Upper lobe of left lung (tissue), 6 donors: ENCODE data around the gene CNGB1. TPM values are rescaled to one million over a fixed set of nuclear protein-coding genes. Genes with fewer than 3 reads are reported as not detected.
"Not testable (repeated sequence)": the region's sequence is repeated elsewhere in the genome, so short reads cannot be mapped to it uniquely, and the experiment has no call there.

ENCODE experiments used
- ATAC-seq, 2 donors: fragments of 200-7000 bp; cut with Tn5 transposase; one replicate each; pipeline ENCODE4 v1.9.1; 2022; ENCODE audit warnings: mild to moderate bottlenecking in 2 of 2, moderate library complexity in 2 of 2; ENCODE audit not compliant: low FRiP score in 2 of 2
- DNase-seq, 2 donors: peaks; one replicate each; pipeline ENCODE4 v3.0.0-alpha.2; 2019 to 2020
- H3K27ac ChIP-seq, 4 donors: fragments of 200-600 bp; sonication (generic); one replicate each; pipeline ENCODE4 v1.5.1; 2016 to 2019
- H3K27me3 ChIP-seq, 4 donors: fragments of 200-600 bp; sonication (generic); one replicate each; pipeline ENCODE4 v1.5.1; 2017 to 2019
- H3K36me3 ChIP-seq, 4 donors: fragments of 200-600 bp; sonication (generic); one replicate each; pipeline ENCODE4 v1.5.1; 2016 to 2019
- H3K4me1 ChIP-seq, 4 donors: fragments of 200-600 bp; sonication (generic); one replicate each; pipeline ENCODE4 v1.5.1; 2018 to 2019
- H3K4me3 ChIP-seq, 4 donors: fragments of 200-600 bp; sonication (generic); one replicate each; pipeline ENCODE4 v1.5.1; 2017 to 2019; ENCODE audit warnings: mild to moderate bottlenecking in 2 of 4, moderate library complexity in 1 of 4
- H3K9me3 ChIP-seq, 4 donors: fragments of 200-600 bp; sonication (generic); one replicate each; pipeline ENCODE4 v1.5.1; 2018 to 2019
- EP300 ChIP-seq, 4 donors: sonication (generic); formaldehyde crosslinking; IDR thresholded peaks; one replicate each; pipeline ENCODE4 v1.5.1; 2017; ENCODE audit warnings: antibody characterized with exemption in 4 of 4, control low read depth in 2 of 4
- POLR2A ChIP-seq, 4 donors: fragments of 450-650 bp; IDR thresholded peaks; one replicate each; pipeline ENCODE4 v1.5.1; 2016 to 2017; ENCODE audit warnings: antibody characterized with exemption in 4 of 4, mild to moderate bottlenecking in 2 of 4
- POLR2AphosphoS5 ChIP-seq, 2 donors: sonication (generic); formaldehyde crosslinking; IDR thresholded peaks; one replicate each; pipeline ENCODE4 v1.5.1; 2017; ENCODE audit warnings: antibody characterized with exemption in 2 of 2
- WGBS, 2 donors: methylation state at CpG; one replicate each; pipeline ENCODE4 v1.1.5; 2017 to 2018; 5-methylcytosine and 5-hydroxymethylcytosine counted together
- total RNA-seq, 6 donors: library from RNA; depleted of rRNA in 4 of 6; stranded (reverse); fragments of >200 nt in 4 of 6; gene quantifications; one replicate each; pipeline versions ENCODE4 v1.1.0 to v1.2.1, GENCODE V29; 2016 to 2021
- TF ChIP-seq, protein P1 (sequence below), 6 experiments: fragments of 450-650 bp in 4 of 6; fragments of 200-600 bp in 2 of 6; sonication (generic) in 2 of 6; IDR thresholded peaks; one replicate each; pipeline ENCODE4 v1.5.1; 2016 to 2019; ENCODE audit warnings: antibody characterized with exemption in 6 of 6
- donor health status: DM: no; HTN: no; CAD: no; lungs with moderate emphysema.
- donor health status: DM: no; HTN: yes; CAD: no; lungs with severe emphysema.

Gene CNGB1
- total RNA-seq, 6 donors from 2014 or later, result 0.06 to 0.39 TPM; not detected in 4

DNA sequence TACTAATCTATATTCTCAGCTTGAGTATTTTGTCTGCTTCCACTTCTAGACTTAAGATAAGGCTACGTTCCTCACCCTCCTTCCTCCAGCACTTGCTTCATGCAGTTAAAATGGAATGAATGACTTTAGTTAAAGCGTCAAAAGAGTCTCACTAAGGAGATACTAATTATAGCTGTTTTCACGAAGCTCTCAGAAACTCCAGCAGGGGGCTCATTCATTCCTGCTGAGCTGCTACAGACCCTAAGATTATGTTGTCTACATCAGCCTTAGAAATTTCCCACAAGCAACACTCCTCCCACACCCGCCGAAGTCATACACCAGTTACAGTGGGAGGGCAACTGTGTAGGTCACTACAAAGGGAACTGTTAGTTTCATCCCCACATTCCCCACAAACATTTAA lies 111.6 kb downstream of the CNGB1 start:
- Histone ChIP-seq H3K27ac (no peak overlapping the region), H3K4me3 (no peak overlapping the region), H3K36me3 (no peaks in the 10 kb centered on the region), H3K4me1 (peaks cover 5 to 8% (median 6%) of the 10 kb centered on the region in 4 donors), H3K27me3 (no peaks in the 10 kb centered on the region), H3K9me3 (peaks cover 0 to 4% (median 0%) of the 10 kb centered on the region in 4 donors)
- peak in 1 of 2 donors; percentile 23 for DNase-seq
- TF ChIP-seq, protein P1, sequence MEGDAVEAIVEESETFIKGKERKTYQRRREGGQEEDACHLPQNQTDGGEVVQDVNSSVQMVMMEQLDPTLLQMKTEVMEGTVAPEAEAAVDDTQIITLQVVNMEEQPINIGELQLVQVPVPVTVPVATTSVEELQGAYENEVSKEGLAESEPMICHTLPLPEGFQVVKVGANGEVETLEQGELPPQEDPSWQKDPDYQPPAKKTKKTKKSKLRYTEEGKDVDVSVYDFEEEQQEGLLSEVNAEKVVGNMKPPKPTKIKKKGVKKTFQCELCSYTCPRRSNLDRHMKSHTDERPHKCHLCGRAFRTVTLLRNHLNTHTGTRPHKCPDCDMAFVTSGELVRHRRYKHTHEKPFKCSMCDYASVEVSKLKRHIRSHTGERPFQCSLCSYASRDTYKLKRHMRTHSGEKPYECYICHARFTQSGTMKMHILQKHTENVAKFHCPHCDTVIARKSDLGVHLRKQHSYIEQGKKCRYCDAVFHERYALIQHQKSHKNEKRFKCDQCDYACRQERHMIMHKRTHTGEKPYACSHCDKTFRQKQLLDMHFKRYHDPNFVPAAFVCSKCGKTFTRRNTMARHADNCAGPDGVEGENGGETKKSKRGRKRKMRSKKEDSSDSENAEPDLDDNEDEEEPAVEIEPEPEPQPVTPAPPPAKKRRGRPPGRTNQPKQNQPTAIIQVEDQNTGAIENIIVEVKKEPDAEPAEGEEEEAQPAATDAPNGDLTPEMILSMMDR (IDR thresholded peaks at IDR 0.05), result peak in 1 of 6 experiments; percentile 7
- no peak for TF ChIP-seq EP300 (IDR thresholded peaks at IDR 0.05)
- 43 to 48% methylated on average over 5 of the region's 5 CpGs for WGBS, 2 donors
- no peak for ATAC-seq

DNA sequence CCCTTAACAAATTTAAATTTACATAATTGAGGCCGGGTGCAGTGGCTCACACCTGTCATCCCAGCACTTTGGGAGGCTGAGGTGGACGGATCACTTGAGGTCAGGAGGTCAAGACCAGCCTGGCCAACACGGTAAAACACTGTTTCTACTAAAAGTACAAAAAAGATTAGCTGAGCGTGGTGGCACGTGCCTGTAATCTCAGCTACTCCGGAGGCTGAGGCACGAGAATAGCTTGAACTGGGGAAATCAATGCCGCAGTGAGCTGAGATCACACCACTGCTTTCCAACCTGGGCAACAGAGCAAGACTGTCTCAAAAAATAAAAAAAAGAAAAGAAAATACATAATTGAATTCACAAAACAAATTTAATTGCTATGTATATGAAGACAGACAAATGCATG lies 112.3 kb downstream of the CNGB1 start:
- no peak for ATAC-seq
- Histone ChIP-seq H3K27ac (no peak overlapping the region), H3K36me3 (no peaks in the 10 kb centered on the region), H3K4me3 (no peak overlapping the region), H3K9me3 (peaks cover 0 to 4% (median 0%) of the 10 kb centered on the region in 4 donors), H3K4me1 (peaks cover 2 to 5% (median 5%) of the 10 kb centered on the region in 4 donors), H3K27me3 (no peaks in the 10 kb centered on the region)
- no peak for TF ChIP-seq EP300 (IDR thresholded peaks at IDR 0.05)
- TF ChIP-seq, protein P1 (IDR thresholded peaks at IDR 0.05), result no peak
- TF ChIP-seq POLR2A (IDR thresholded peaks at IDR 0.05), result no peak
- TF ChIP-seq POLR2AphosphoS5 (IDR thresholded peaks at IDR 0.05), result no peak
- no peak for DNase-seq
- 65% methylated on average over 8 of the region's 8 CpGs for WGBS, 2 donors

DNA sequence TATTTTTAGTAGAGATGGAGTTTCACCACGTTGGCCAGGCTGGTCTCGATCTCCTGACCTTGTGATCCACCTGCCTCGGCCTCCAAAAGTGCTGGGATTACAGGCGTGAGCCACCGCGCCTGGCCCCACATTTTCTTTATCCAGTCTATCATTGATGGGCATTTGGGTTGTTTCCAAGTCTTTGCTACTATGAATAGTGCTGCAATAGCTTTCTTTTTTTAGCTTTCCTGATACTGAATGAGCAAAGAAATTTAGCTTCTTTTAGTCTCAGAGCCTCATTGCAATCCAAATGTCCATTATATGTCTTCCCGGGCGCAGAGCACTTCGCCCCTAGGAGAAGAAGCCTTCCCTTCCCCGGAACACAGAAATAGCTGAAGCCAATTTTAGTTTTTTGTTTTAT lies 112.9 kb downstream of the CNGB1 start:
- 71 to 84% methylated on average over 10 of the region's 10 CpGs for WGBS, 2 donors
- ATAC-seq, H3K27me3 ChIP-seq, H3K27ac ChIP-seq, H3K9me3 ChIP-seq, H3K36me3 ChIP-seq, DNase-seq, H3K4me1 ChIP-seq, H3K4me3 ChIP-seq: not testable (repeated sequence)

- Histone ChIP-seq H3K36me3 (no peaks in the 10 kb centered on the region), H3K9me3 (peaks cover 0 to 4% (median 0%) of the 10 kb centered on the region in 4 donors), H3K27me3 (no peaks in the 10 kb centered on the region), H3K4me1 (no peaks in the 10 kb centered on the region), H3K4me3 (no peak overlapping the region), H3K27ac (no peak overlapping the region)
- WGBS, 2 donors, result 95 to 99% methylated on average over 5 of the region's 5 CpGs
- TF ChIP-seq, protein P1 (IDR thresholded peaks at IDR 0.05), result no peak
- TF ChIP-seq POLR2A (IDR thresholded peaks at IDR 0.05) (no peak), POLR2AphosphoS5 (IDR thresholded peaks at IDR 0.05) (no peak), EP300 (IDR thresholded peaks at IDR 0.05) (no peak)
- DNase-seq (no peak), ATAC-seq (no peak)
Observed at GRCh38 chr16:57855188-57855587, 115.7 kb downstream of the CNGB1 start.

GRCh38 chr16:57852189-57852588 lies 118.7 kb downstream of the CNGB1 start:
- TF ChIP-seq POLR2AphosphoS5 (IDR thresholded peaks at IDR 0.05) (no peak), POLR2A (IDR thresholded peaks at IDR 0.05) (no peak), EP300 (IDR thresholded peaks at IDR 0.05) (no peak)
- TF ChIP-seq, protein P1 (IDR thresholded peaks at IDR 0.05), result no peak
- DNase-seq, result no peak

More at GRCh38 chr16:57852189-57852588, 118.7 kb downstream of the CNGB1 start:
- H3K4me1 ChIP-seq, result no peaks in the 10 kb centered on the region
- ATAC-seq, result no peak
- peaks cover 0 to 4% (median 0%) of the 10 kb centered on the region in 4 donors for H3K9me3 ChIP-seq
- no peak overlapping the region for H3K4me3 ChIP-seq
- no peak overlapping the region for H3K27ac ChIP-seq
- no peaks in the 10 kb centered on the region for H3K27me3 ChIP-seq
- WGBS, 2 donors, result 80 to 88% methylated on average over 5 of the region's 5 CpGs
- no peaks in the 10 kb centered on the region for H3K36me3 ChIP-seq
